ENCODE results near the gene FLT1.

The FLT1 gene, protein sequence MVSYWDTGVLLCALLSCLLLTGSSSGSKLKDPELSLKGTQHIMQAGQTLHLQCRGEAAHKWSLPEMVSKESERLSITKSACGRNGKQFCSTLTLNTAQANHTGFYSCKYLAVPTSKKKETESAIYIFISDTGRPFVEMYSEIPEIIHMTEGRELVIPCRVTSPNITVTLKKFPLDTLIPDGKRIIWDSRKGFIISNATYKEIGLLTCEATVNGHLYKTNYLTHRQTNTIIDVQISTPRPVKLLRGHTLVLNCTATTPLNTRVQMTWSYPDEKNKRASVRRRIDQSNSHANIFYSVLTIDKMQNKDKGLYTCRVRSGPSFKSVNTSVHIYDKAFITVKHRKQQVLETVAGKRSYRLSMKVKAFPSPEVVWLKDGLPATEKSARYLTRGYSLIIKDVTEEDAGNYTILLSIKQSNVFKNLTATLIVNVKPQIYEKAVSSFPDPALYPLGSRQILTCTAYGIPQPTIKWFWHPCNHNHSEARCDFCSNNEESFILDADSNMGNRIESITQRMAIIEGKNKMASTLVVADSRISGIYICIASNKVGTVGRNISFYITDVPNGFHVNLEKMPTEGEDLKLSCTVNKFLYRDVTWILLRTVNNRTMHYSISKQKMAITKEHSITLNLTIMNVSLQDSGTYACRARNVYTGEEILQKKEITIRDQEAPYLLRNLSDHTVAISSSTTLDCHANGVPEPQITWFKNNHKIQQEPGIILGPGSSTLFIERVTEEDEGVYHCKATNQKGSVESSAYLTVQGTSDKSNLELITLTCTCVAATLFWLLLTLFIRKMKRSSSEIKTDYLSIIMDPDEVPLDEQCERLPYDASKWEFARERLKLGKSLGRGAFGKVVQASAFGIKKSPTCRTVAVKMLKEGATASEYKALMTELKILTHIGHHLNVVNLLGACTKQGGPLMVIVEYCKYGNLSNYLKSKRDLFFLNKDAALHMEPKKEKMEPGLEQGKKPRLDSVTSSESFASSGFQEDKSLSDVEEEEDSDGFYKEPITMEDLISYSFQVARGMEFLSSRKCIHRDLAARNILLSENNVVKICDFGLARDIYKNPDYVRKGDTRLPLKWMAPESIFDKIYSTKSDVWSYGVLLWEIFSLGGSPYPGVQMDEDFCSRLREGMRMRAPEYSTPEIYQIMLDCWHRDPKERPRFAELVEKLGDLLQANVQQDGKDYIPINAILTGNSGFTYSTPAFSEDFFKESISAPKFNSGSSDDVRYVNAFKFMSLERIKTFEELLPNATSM (N-terminal part only)

DNA sequence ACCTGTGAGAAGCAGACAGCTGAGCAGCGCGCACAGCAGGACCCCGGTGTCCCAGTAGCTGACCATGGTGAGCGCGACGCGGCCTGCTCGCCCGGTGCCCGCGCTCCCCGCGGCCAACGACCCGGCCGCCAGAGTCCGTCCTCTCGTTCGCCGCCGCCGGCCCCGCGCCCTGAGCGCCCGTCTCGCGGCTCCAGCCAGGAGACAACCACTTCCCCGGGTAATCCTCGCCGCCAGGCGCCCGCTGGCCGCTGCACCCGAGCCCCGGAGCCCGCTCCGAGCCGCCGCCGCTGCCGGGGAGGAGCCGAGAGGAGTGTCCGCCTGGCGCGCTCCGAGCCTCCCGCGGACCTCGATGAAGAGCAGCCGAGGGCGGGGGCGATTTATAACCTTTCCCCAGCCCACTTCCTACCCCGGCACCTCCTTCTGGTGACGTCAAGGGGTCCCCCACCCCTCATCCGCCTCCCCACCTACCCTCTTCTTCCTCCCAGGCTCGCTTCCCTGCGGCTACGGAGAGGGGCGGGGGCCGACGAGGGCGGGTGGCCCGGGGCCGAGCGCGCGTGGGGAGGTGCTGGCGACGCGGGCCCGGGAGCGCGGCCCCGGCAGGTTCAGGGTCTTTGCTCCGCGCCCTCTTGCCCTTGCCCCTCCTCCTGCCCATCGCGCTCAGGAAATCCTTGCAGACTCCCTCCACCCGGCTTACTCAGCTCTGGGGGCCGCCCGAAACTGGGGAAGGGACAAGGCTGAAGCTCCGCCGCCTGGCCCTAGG is at the start of gene FLT1:
TSS of gene FLT1 (minus strand) at position 351 of the 760 bp plus-strand sequence. CDS start at position 66, 285 bp downstream.
- DNase-seq, result peak; percentile 44

DNA sequence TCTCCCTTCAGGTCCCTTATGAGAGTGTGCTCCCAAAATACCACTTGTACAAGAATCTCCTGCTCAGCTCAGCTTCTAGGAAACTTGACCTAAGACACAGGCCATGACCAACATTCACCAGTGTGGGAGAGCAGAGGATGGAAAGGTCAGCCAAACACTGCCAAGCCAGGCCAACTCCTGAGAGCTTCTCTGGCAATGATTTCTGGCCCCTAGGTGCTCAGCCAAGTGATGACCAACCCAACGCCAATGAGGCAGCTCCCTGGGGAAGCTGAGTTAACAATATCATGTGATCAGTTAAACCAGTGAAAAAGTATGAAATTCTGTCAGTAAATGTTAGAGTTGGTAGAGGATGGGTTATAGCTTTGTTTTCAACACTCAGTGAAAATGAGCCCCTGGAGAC is 49.1 kb upstream of the FLT1 start:
- DNase-seq, result no peak

DNA sequence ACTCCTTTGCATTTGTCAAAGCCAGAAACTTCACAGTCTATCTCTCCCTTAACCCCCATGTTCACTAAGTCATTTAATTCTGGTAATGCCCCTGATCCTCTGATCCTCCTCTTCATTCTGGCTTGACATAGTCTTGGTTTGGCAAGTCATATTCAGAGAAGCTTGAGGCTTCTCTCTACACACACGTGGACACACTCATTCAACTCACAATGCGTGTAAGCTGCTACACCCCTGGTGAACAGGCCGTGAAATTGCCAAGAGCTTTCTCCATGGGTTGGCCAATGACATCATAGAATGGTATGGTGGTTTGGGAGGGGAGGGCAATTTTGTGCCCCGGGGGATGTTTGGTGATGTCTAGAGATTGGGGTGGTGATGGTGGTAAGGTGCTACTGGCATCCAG is 47.9 kb upstream of the FLT1 start:
- no peak for DNase-seq

DNA sequence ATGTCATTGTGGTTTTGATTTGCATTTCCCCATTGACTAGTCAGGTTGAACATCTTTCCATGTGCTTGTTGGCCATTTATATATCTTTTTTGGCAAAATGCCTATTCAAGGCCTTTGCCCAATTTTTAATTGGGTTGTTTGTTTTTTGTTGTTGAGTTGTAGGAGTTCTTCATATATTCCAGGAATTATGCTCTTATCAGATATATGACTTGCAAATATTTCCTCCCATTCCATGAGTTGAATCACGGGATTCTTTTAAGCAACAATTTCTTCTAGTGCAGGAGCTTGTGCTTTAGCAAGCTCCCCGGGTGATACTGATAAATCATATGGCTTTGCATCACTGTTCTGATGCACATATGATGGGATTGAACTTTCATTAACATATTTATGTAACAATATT is 47.0 kb upstream of the FLT1 start:
- DNase-seq, result no peak

DNA sequence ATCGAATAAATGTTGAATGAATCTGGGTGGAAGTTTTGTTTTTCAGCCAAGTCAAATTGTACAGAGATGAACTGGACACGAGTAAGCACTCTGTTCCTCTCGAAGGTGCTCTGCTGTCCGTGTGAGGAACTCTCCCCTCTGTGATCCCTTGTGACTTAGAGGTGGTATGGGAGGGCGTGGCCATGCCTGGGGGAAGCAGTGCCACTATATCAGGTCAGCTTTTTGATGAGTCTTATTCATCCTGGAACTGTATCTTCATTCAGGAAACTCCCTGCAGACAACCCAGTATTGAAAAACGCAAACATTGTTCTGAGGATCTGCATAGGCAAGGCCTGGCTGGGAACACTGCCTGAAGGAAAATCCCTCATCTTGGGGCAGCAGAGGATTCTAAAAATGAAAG is 45.7 kb upstream of the FLT1 start:
- DNase-seq, result no peak

DNA sequence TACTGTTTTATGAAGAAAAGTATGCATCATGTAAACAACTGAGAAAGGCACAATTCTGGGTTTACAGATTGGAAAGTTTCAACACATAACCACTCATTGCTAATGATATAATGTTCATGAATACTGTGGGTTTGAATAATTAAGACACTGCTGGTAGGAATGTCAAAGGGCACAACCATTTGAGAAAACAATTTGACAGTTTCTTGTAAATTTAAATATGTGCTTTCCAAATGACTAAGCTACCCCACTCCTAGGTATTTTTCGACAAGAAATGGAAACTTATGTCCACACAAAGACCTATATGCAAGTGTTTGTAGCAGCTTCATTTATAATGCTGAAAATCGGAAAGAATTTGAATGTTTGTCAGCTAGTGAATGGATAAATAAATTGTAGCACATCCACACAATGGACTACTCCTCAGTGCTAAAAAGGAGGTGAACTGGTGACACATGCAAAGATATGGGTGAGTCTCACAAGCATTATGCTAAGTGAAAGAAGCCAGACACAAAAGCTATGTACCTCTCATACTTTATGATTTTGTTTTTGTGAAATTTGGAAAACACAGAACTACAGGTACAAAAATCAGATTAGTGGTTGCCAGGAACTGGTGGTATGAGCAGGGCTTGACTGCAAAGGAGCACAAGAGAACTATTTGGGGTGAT is 44.8 kb upstream of the FLT1 start:
- no peak for DNase-seq

DNA sequence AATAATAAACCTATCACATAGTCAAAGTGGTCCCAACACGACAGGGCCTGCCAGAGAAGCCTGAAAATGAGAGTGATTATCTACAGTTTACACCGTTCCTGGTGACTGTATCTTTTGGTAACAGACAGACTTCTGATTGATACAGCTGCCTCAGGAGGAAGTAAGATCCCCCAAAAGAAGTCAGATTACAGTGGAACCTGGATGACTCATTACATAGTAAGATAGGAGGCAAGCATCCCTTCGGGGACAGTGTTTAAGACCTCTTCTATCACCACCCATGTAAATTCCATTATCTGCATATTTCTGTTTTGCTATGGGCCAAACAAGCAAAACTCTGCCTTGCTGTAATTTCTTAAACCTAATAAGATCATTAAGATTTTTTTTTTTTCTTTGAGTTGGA is 44.0 kb upstream of the FLT1 start:
- no peak for DNase-seq

DNA sequence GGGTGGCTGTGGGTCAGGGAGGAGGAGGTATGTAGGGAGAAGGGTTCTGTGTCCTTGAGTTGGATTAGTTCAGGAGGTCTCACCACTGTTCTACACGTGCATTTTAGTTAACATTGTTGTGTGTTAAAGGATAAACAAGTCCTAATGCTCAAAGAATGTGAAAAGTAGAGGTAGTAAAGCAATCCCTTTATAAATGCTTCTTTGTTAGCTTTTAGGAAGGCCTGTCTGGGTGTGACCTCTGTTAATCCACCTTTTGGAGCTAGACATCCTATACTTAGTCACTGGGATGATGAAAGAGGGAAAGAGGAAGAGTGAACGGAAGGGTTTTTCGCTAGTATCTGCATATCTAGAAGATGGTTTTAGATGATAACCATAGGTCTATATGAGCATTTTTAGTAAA is 42.2 kb upstream of the FLT1 start:
- DNase-seq, result no peak

DNA sequence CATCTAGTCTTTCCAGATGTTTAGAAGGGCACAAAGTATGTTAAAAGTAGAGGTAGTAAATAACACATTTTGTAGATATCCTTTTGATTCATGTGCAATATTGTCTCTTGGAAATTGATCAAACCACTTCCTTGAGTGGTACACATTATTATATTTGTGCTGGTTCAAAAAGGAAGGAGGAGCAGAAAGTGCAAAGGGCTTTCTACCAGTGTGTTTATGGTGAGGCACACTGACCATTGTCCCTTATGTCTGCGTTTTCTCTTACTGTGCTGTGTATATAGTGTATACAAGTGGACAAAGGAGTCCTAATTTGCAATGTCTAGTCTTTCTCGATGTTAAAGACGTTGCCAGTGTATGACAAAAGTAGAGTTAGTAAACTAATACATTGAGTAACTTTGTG is 41.4 kb upstream of the FLT1 start:
- no peak for DNase-seq

DNA sequence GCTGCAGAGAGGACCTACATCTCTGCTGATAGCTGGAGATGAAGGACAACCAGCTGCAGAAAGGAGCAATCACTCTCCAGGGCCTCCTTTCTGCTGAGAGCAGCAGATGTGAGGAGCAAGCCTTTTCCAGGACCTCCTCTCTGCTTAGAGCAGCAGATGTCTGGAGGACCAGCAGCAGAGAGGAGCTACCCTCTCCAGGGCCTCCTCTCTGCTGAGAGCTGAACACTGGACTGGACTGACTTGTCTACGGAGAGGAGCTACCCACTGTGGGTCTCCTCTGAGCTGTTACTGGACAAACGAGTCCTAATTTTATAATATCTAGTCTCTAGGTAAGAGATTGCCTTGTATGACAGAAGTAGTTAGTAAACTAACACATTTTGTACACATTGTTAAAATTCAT is 40.8 kb upstream of the FLT1 start:
- no peak for DNase-seq

DNA sequence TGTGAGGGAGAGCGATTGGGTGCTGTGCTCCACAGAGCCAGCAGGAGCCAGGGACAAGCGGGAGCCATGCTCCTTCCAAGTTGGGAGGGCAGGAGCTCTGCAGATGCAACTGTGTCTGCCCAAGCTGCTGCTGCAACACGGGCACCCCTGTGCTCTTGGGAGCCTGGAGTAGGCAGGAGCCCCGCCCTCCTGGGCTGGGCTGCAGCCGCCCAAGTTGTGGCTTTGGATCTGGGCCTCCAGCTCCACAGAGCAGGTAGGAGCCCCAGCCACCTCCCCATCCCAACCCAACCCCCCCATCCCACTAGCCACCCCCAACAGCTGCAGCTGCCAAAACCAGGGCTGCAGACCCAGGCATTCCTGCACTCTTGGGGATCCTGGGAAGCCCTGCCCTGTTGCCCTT is 39.9 kb upstream of the FLT1 start:
- no peak for DNase-seq

DNA sequence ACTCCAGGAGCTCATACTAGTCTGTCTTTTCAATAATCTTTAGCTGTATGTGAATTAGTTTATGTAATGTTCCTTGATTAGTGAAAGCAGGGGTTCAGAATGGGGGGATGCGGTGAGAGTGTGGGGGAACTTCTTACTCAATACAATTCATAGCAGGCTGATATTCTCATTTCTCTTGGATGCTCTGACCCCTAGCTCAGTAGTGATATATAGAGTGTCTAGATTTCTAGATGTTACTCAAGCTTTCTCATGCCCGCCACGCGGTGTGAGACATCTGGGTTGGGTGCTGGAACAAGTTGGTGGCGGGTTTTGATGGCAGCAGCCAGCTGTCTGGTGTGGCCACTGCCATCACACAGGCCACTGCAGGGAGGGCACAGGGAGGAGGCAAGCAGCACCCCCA is 39.3 kb upstream of the FLT1 start:
- DNase-seq, result no peak

DNA sequence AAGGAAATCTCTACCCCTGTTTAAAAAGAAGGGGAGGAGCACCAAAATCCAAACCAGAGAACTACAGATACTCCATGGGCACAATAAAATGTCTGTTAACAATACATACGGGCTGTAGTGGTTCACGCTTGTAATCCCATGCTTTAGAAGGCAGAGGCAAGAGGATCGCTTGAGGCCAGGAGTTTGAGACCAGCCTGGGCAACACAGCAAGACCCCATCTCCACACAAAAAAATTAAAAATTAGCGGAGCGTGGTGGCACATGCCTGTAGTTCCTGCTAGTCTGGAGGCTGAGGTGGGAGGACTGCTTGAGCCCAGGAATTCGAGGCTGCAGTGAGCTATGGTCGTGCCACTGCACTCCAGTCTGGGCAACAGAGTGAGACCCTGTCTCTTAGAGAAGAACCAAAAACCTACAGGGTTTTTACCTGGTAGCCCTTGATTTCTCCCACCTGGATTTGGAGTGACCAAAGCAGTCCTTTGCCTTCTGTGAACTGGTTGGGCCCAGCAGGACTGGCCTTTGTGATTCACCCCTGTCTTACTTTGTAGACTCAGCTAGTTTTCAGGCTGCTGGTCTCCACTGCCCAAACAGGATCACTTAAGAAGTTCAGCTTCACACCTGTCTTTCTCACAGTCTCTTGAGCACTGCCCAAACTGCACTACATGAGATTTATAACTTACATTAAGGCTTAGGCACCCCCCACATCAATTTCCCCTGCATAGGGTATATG is 38.7 kb upstream of the FLT1 start:
- DNase-seq, result no peak

DNA sequence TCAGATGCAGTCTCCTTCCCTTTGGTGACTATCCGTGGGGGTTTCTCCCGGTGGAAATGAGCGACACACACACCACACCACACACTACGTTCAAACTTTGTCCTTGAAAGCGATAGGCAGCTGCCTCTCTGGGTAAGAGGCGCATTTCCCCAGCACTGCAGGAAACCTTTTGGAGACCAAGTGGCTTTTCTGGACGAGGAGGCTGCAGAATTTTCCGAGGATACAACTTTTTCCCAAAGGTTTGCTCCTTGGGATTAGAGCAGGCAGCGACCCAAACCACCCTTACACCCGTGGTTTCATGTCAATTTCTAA is 38.2 kb upstream of the FLT1 start:
- DNase-seq, result no peak

DNA sequence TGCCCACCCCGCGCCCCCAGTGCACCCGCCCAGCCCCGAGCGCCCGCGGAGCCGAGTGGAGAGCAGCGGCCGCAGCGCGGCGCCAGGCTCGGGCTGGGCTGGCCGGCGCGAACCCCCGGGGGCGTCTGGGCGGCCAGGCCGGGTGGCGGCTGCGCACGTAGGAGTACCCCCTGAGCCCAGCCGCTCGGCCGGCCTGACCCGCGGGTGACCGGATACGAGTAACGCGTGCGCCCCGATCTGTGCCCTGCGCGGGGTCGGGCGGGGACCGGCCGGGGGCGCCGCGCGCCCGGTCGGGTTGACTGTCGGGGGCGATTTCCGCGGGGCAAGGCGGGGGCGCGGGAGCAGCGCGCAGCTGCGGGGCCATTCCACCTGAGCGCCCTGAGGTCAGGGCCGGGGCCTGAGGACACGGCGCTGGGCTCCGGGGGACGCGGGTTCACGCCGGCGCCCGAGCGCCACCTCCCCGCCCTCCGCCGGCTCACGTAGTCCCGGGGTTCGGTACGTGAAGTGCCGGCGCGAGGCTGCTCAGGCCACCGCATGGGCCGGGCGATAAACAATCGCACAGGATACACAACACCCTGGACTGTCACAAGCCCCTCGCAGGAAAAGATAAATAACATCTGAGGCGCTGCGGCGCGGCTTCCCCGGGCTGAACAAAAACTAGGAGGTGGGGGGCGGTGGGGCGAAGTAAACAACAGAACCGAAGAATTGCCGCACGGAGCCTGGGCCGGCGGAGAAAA is 37.6 kb upstream of the FLT1 start:
- DNase-seq, result no peak

DNA sequence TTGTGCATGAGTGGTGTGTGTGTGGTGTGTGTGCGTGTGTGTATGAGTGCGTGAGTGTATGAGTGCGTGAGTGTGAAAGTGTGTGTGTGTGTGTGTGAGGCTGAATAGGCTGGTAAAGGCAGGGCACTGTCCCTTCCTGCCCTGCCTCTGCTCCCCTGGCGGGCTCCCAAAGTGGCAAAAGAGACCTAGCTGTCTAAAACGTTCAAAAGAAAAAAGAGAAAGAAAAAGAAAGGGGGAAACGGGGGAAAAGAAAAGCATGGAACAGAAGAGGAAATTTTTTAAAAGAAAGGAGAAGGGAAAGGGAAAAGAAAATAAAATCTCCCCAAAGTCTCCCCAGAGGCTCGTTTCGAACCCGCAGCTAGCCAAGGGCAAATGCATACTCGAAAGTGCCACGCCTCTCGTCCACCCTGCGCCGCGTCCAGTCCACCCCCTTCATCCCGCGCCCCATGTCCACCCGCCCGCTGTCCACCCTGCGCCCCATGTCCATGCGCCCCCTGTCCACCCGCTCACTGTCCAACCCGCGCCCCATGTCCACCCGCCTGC is 37.0 kb upstream of the FLT1 start:
- no peak for DNase-seq

DNA sequence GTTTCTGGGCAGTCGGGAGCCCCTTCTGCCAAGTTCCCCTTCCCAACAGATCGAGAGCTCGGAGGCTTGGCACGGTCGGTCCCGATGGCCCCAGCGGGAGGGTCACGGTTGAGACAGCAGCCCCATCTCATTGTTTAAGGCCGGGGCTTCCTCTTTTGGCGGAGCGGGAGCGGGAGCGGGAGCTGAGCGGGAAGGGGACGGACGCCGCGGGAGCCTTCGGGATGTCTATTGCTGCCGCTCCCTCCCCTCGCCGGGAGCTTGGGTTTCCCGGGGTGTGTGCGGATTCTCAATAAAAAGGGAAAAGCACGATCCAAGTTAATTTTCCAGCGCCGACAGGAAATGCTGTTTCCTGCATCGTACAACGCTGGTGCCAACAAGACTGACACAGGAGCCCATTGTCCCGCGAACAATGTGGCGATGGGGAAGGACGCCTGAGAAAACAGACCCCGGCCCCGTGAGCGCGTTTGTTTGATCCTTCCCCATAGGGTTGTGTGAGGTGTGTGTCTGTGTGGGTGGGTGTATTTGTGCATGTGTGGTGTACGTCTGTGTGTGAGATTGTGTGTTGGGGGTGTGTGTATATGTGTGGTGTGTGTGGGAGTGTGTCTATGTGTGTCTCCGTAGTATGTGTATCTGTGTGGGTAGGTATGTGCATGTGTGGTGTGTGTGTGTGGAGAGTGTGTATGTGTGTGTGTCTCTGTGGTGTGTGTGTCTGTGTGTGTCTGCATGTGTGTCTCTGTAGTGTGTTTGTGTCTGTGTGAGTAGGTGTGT is 36.3 kb upstream of the FLT1 start:
- no peak for DNase-seq

DNA sequence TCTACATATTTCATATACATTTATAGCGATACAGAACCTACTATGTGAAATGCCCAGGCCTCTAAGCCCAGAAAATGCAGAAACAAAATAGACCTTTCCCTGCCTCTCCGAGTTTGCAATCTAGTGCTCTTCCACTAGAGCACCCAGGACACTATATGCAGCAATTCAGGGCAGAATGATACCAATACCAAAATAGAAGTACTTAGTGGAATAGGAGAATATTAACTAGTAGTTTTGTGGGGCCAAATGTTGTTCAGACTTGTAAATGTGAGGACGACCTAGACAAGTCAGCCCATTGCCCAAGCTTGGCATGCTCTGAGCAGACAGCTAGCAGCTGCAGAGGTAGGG is 35.8 kb upstream of the FLT1 start:
- DNase-seq, result no peak

DNA sequence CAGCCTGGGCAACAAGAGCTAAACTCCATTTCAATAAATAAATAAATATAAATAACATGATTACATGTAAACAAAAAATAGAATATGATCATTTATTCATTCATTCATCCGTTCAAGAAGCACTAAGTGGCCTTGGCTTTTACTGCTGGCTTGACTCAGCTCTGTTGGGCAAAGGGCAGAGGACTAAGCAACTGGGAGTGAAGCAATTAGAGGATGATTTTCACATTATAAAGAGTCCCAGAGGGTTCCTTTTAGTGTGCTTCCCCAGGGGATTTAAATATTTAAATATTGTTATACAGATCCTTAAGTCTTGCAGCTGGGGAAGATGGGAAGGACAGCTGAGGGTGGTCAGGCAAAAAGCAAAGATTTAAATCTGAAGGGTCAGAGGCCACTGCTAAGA is 34.9 kb upstream of the FLT1 start:
- no peak for DNase-seq

DNA sequence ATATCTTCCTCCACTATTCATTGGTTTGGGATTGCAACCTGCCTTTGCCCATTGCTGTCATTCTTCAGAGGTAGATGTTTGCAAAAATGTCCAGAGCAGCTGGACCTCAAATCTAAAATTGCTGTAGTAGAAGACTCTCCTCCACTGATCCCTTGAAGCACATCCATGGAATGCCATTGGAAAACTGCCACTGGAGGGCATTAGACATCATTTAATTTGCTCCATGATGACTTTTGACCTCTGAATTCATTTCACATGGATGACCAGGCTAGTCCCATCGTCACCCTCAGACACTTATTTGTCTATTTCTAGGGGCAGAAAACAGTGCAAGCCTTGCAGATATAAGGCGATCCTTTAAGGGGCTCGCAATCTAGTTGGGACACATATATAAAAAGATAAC is 33.9 kb upstream of the FLT1 start:
- DNase-seq, result no peak

Data from amniotic stem cell (primary cell).